CD4-positive, alpha-beta T cell (primary cell): Measurements from ENCODE around the gene SHANK1. TPM values are rescaled to one million over a fixed set of nuclear protein-coding genes. Genes with fewer than 3 reads are reported as not detected.

Experiments used
- ATAC-seq: fragments of 200-7000 bp; cut with Tn5 transposase; one replicate; pipeline ENCODE4 v1.10.0; 2022; ENCODE audit warnings: mild to moderate bottlenecking; ENCODE audit not compliant: poor library complexity
- CTCF ChIA-PET: fragments of 350-600 bp; sonication (Branson Sonifier 250); formaldehyde crosslinking; loops from one replicate; lab custom pipeline; 2021; ENCODE audit warnings: antibody characterized with exemption, inconsistent platforms; lab: Charles Lee
- POLR2A ChIA-PET: fragments of 350-600 bp; sonication (Branson Sonifier 250); formaldehyde crosslinking; loops from one replicate; lab custom pipeline; 2021; ENCODE audit warnings: antibody characterized with exemption, inconsistent platforms; lab: Charles Lee
- DNase-seq, 14 experiments: peaks; one replicate each; pipeline ENCODE4 v3.0.0-alpha.2; 2013 to 2020; ENCODE audit warnings: mixed read lengths in 2 of 14
- H3K27ac ChIP-seq, 2 donors: one replicate each; pipeline versions ENCODE4 v1.5.1 to v1.7.0; 2013; ENCODE audit warnings: low read length in 2 of 2, low read depth in 1 of 2, mild to moderate bottlenecking in 1 of 2
- H3K27me3 ChIP-seq, 2 experiments: 1 replicate in 1 of 2; 2 replicates in 1 of 2; pipeline versions ENCODE4 v1.6.1 to v1.7.0; 2013; ENCODE audit warnings: low read length in 2 of 2, control low read depth in 1 of 2, mild to moderate bottlenecking in 1 of 2, moderate library complexity in 1 of 2; ENCODE audit not compliant: insufficient read depth in 2 of 2, control insufficient read depth in 1 of 2
- H3K36me3 ChIP-seq: one replicate; pipeline ENCODE4 v1.6.1; 2013; ENCODE audit warnings: low read length, control low read depth; ENCODE audit not compliant: insufficient read depth
- H3K4me1 ChIP-seq: one replicate; pipeline ENCODE4 v1.6.1; 2013; ENCODE audit warnings: low read length, control low read depth; ENCODE audit not compliant: insufficient read depth
- H3K4me3 ChIP-seq: one replicate; pipeline ENCODE4 v1.5.1; 2013; ENCODE audit warnings: mild to moderate bottlenecking, low read length, moderate library complexity
- H3K9me3 ChIP-seq, 2 experiments: 1 replicate in 1 of 2; 2 replicates in 1 of 2; pipeline versions ENCODE4 v1.6.1 to v1.7.0; 2013; ENCODE audit warnings: low read length in 2 of 2, mild to moderate bottlenecking in 2 of 2, control low read depth in 1 of 2, moderate library complexity in 1 of 2; ENCODE audit not compliant: control insufficient read depth in 1 of 2, insufficient read depth in 1 of 2
- H3K27ac Mint-ChIP-seq: one replicate; pipeline ENCODE4 v1.8.0; 2020; ENCODE audit warnings: mixed read lengths
- H3K27me3 Mint-ChIP-seq: one replicate; pipeline ENCODE4 v1.8.0; 2021; ENCODE audit warnings: mixed read lengths
- H3K36me3 Mint-ChIP-seq: one replicate; pipeline ENCODE4 v1.8.0; 2021; ENCODE audit warnings: low read depth, mixed read lengths
- H3K4me1 Mint-ChIP-seq: one replicate; pipeline ENCODE4 v1.8.0; 2021; ENCODE audit warnings: low read depth, mixed read lengths
- H3K4me3 Mint-ChIP-seq: one replicate; pipeline ENCODE4 v1.8.0; 2020; ENCODE audit warnings: mild to moderate bottlenecking, mixed read lengths
- H3K9me3 Mint-ChIP-seq: one replicate; pipeline ENCODE4 v1.8.0; 2020; ENCODE audit warnings: mixed read lengths
- intact Hi-C, 2 experiments: fragments of 100-400 bp; cut with DNase I in 1 of 2; cut with micrococcal nuclease in 1 of 2; formaldehyde crosslinking; loops; one replicate each; pipeline versions ENCODE4 v1.15.1 to v1.9.0; 2023 to 2025; cut with DNase I, micrococcal nuclease
- total RNA-seq, 174 experiments: library from RNA in 2 of 174; stranded (reverse) in 2 of 174; gene quantifications; one replicate each; pipeline ENCODE4 v1.2.3 and lab custom pipeline; 2021 to 2026
- TF ChIP-seq, protein P1 (sequence below): fragments of 200-600 bp; IDR thresholded peaks from one replicate; pipeline ENCODE4 v1.8.0; 2022; ENCODE audit warnings: antibody characterized with exemption, mild to moderate bottlenecking

Gene SHANK1
- total RNA-seq, 2 experiments from 2014 or later: not detected

DNA sequence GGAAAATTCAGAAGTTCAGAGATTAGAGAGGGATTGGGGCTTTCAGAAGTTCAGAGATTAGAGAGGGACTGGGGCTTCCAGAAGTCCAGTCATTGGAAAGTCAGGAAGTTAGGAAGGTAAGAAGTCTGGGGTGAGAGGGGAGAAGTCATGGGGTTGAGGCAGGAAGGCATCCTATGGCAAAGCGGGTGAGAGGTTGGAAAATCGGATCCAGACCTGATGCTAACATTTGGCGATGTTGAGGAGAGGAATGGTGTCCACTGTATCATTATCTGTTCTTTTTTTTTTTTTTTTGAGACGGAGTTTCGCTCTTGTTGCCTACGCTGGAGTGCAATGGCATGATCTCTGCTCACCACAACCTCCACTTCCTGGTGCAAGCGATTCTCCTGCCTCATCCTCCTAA, 91.1 kb downstream of the SHANK1 start:
- H3K4me1 Mint-ChIP-seq: no peaks in the 10 kb centered on the region
- no peak for DNase-seq
- CTCF ChIA-PET: no interaction called here
- no peak overlapping the region for H3K27ac ChIP-seq
- POLR2A ChIA-PET: no interaction called here
- no peak overlapping the region for H3K27ac Mint-ChIP-seq
- H3K27me3 Mint-ChIP-seq: peaks cover 38% of the 10 kb centered on the region
- intact Hi-C loops: no loop called here
- H3K36me3 ChIP-seq: no peaks in the 10 kb centered on the region
- H3K9me3 Mint-ChIP-seq: peaks cover 3% of the 10 kb centered on the region
- H3K4me1 ChIP-seq: no peaks in the 10 kb centered on the region
- ATAC-seq: no peak
- TF ChIP-seq, protein P1, sequence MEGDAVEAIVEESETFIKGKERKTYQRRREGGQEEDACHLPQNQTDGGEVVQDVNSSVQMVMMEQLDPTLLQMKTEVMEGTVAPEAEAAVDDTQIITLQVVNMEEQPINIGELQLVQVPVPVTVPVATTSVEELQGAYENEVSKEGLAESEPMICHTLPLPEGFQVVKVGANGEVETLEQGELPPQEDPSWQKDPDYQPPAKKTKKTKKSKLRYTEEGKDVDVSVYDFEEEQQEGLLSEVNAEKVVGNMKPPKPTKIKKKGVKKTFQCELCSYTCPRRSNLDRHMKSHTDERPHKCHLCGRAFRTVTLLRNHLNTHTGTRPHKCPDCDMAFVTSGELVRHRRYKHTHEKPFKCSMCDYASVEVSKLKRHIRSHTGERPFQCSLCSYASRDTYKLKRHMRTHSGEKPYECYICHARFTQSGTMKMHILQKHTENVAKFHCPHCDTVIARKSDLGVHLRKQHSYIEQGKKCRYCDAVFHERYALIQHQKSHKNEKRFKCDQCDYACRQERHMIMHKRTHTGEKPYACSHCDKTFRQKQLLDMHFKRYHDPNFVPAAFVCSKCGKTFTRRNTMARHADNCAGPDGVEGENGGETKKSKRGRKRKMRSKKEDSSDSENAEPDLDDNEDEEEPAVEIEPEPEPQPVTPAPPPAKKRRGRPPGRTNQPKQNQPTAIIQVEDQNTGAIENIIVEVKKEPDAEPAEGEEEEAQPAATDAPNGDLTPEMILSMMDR: no peak
- H3K4me3 ChIP-seq: no peak overlapping the region
- H3K4me3 Mint-ChIP-seq: no peak overlapping the region
- peaks cover 8 to 26% of the 10 kb centered on the region in 2 experiments for H3K9me3 ChIP-seq
- no peaks in the 10 kb centered on the region for H3K36me3 Mint-ChIP-seq
- no peaks in the 10 kb centered on the region for H3K27me3 ChIP-seq

DNA sequence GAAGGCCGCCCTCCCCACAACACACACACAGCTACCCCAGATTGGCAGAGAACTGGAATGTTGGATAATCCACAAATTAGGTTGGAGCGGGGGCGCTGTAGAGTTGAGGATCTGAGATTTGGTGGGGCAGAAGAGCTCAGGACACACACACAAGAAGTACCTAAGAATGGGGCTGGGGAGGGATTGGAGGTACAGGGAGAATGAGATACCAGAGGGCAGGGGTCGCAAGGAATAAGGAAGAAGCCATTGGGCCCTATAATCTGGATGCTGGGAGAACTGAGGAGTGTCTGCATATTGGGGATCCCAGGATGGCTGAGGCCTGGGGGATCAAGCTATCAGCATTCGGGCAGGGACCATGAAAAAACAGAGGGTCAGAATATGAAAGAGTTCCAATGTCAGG, 91.5 kb downstream of the SHANK1 start:
- ChIA-PET CTCF (no interaction called here), POLR2A (no interaction called here)
- Histone ChIP-seq H3K27me3 (no peaks in the 10 kb centered on the region), H3K36me3 (no peaks in the 10 kb centered on the region), H3K4me1 (no peaks in the 10 kb centered on the region), H3K27ac (no peak overlapping the region), H3K9me3 (peaks cover 4 to 26% of the 10 kb centered on the region in 2 experiments), H3K4me3 (no peak overlapping the region)
- TF ChIP-seq, protein P1: no peak
- H3K4me1 Mint-ChIP-seq: no peaks in the 10 kb centered on the region
- H3K4me3 Mint-ChIP-seq: no peak overlapping the region
- no peak for DNase-seq
- no peaks in the 10 kb centered on the region for H3K36me3 Mint-ChIP-seq
- peaks cover 34% of the 10 kb centered on the region for H3K27me3 Mint-ChIP-seq
- ATAC-seq: no peak
- no peak overlapping the region for H3K27ac Mint-ChIP-seq
- no peaks in the 10 kb centered on the region for H3K9me3 Mint-ChIP-seq
- intact Hi-C loops: no loop called here

DNA sequence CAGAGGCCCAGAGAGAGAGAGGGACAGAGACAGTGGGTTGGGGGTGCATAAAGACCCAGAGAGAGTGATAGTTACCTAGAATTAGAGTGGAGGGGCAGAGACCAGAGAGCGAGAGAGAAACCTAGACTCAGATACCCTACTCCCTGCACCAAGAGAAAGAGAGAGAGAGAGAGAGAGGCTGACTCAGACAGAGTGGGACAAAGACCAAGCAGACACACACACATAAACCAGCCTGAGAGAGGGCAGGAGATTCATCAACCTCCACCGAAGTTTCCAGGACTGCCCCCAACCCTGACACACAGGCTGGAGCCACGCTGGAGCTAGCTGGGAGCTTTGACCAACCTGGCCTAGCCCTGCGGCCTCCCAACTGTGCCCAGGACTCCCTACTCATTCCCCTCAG, 92.8 kb downstream of the SHANK1 start:
- TF ChIP-seq, protein P1: no peak
- no peaks in the 10 kb centered on the region for H3K27me3 ChIP-seq
- Mint-ChIP-seq H3K9me3 (no peaks in the 10 kb centered on the region), H3K27ac (no peak overlapping the region), H3K36me3 (no peaks in the 10 kb centered on the region), H3K4me1 (no peaks in the 10 kb centered on the region), H3K27me3 (peaks cover 29% of the 10 kb centered on the region), H3K4me3 (no peak overlapping the region)
- H3K36me3 ChIP-seq: no peaks in the 10 kb centered on the region
- ATAC-seq (no peak), DNase-seq (no peak)
- ChIA-PET CTCF (no interaction called here), POLR2A (no interaction called here)
- H3K27ac ChIP-seq: no peak overlapping the region
- intact Hi-C loops: no loop called here
- H3K9me3 ChIP-seq: peaks cover 0 to 17% of the 10 kb centered on the region in 2 experiments
- no peak overlapping the region for H3K4me3 ChIP-seq
- no peaks in the 10 kb centered on the region for H3K4me1 ChIP-seq
